HG03565 (cell line): ENCODE measurements around the gene RHBDL1.

ENCODE experiments used
- ATAC-seq: cut with Tn5 transposase; IDR thresholded peaks from one replicate; pipeline ENCODE4 v1.9.1; 2021; ENCODE audit warnings: mild to moderate bottlenecking, moderate library complexity; ENCODE audit not compliant: unreplicated experiment

The RHBDL1 gene

GRCh38 chr16:636206-637080 lies 39.0 kb upstream of the RHBDL1 start, which contains the start of gene METTL26:
TSS of gene METTL26 (minus strand) at chr16:636305. CDS start at chr16:636290, 15 bp downstream.
- peak; percentile 53 for ATAC-seq

GRCh38 chr16:637081-638018 lies 38.1 kb upstream of the RHBDL1 start:
- ATAC-seq, result no peak

GRCh38 chr16:638034-638543 lies 37.4 kb upstream of the RHBDL1 start:
- no peak for ATAC-seq

DNA sequence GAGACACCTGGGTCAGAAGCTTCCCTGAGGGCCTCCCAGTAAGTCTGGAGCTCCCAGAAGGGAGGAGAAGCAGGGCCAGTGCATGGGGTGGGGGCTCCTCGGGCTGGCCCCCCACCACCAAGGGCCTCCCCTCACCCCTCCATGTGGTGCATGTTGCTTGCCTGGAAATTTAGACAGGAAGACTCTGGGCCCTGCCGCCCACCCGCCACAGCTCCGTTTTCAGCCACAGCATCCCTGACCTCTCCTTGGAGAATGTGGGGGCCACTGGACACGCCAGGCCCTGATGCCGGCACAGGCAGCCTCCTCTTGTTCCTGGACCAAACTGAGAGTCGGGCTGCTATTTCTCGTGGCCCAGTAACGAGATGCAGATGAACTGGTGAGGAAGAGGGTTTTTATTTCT lies 36.6 kb upstream of the RHBDL1 start:
- ATAC-seq, result no peak

- ATAC-seq, result no peak
Measured at GRCh38 chr16:640614-641013, 34.9 kb upstream of the RHBDL1 start.

DNA sequence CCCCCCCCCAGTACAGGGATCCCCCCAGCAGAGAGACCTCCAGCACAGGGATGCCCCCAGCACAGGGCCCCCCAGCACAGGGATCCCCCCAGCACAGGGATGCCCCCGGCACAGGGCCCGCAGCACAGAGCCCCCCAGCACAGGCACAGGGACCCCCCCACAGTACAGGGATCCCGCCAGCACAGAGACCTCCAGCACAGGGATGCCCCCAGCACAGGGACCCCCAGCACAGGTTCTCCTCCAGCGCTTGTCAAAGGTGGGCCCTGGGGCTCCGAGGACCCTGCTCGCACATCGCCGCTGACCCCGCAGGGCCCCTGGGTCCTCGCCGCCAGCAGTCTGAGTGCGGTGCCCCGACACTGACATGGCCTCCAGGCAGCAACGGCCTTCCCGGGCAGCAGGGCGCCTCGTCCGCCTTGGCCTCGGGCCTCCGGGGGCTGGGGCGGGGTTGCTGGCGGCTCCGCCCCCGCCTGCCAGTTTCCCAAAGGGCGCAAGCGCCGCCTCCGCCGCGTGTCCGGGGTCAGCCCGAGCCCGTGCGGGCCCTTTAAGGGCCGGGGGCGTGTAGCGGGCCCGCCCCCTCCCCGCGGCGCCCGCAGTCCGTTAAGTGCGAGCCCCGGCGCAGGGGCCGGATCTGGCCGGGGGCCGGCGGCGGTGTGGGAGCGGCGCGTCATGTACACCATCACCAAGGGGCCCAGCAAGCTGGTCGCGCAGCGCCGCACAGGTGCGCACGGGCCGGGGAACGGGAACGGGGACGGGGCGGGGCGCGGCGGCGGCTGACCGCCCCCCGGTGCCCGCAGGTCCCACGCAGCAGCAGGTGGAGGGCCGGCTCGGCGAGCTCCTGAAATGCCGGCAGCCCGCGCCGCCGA lies 33.9 kb upstream of the RHBDL1 start, which contains the start of gene MCRIP2:
TSS of gene MCRIP2 (plus strand) at position 503 of the 863 bp plus-strand sequence. CDS start at position 667, 164 bp downstream.
- ATAC-seq, result peak; percentile 38

DNA sequence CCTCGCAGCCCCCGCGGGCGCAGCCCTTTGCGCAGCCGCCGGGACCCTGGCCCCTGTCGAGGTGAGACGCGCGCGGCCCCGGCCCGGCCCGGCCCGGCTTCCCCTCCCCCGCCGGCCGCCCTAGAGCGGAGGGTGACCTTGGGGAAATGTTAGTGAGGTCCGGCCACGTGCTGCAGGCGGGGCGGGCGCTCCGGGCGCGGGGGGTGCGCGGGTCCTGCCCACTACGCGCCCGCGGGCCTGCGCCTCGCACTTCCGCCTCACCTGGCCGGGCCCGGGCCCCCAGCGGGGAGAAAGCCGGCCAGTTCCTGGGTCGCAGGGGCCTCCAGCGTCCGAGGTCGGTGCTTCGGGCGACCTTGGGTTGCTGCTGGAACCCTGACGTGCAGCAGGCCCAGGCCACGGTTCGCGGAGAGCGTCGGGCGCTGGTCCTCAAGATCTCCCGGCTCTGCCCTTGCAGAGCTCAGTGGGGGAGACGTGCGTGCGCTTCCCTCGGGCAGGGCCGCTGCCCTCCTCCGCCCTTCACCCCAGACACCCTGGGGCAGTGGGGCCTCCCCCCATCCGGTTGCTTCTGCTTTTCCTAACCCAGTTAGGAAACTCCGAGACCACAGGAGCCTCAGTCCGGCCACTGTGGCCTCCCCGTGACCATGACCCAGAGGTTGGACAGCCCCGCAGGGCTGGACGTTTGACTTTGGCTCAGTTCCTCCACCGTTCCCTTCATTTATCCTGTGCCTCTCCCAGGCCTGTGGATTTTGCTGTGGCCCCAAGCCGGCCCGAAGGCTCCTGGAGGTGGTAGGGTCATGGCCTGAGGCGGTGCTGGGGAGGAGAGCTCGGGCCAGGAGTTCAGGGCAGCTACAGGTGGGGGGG lies 33.1 kb upstream of the RHBDL1 start:
- peak; percentile 24 for ATAC-seq

DNA sequence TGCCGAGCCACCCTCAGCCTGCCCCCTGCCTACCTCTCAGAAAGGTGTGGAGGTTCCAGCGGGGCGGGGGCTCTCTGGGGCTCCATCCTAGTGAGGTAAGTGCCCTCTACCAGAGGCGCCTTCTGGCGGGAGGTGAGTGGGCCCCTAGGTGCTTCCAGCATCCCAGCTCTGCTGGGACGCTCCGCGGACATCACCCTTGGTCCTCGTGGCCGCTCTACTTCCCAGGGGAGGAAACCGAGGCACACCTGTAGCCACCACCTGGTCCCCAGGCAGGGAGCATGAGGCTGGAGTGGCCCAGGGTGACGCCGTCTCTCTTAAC lies 32.5 kb upstream of the RHBDL1 start:
- no peak for ATAC-seq

DNA sequence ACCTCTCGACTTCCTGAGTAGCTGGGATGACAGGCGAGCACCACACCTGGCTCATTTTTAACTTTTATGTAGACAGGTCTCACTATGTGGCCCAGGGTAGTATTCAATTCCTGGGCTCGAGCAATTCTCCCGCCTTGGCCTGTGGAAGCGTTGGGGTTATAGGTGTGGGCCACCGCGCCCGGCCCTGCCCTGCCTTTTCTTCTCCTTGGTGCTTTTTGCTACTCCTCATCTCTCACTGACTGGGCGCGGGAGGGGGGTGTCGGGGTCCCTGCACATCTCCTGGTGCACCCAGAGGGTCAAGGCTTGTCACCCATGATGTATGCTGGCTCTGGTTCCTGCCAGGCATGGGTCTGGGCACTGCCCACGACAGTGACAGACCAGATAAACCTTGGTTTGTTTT lies 30.9 kb upstream of the RHBDL1 start:
- ATAC-seq, result no peak

- ATAC-seq, result no peak
Measured at GRCh38 chr16:645852-646678, 29.4 kb upstream of the RHBDL1 start.

DNA sequence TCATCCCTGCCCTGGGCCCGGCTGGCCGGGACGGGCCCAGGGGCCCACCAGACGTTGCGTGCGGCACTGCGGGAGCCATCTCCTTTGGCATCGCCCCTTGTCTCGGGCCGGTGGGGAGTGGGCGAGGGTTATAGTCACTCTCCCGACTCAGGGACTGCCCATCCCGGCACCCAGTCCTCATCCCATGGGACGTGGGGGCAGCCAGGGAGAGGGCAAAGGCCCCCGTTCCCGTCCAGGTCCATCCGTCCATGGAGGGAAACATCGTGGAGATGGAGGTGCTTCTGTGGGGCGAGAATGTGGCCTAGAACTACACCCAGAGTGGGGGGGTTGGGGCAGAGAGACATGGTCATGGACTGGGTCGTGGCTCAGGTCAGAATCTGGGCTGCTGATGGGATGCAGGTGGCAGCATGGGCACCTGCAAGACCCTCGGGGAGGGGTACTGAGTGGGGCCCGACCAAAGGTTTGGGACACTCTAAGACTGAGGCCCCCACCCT lies 28.7 kb upstream of the RHBDL1 start:
- ATAC-seq, result no peak

DNA sequence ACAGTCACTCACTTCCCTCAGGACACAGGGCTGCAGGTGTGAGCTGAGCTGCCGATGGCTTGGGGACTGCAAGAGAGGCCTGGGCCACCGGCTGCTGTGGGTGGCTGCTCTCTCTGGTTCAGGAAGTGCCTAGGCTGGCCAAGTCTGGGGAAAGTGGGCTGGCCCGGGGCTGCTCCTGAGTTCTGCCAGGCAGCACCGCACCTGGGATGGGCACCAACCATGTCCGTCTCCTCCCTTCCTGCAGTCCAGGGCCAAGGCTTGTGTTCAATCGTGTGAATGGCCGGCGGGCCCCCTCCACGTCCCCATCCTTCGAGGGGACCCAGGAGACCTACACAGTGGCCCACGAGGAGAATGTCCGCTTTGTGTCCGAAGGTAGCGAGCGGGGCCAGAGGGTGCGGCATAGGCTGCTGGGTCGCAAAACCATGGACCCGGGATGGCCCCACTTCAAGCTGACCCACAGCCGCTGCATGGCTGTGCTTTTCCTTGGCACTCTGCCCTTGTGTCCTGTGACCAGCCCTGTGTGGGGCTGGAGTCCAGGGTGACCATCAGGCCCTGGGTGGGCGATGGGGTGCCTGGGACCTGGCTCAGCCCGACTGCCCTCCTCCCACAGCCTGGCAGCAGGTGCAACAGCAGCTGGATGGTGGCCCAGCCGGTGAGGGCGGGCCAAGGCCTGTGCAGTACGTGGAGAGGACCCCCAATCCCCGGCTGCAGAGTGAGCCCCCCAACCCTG lies 28.1 kb upstream of the RHBDL1 start:
- no peak for ATAC-seq

DNA sequence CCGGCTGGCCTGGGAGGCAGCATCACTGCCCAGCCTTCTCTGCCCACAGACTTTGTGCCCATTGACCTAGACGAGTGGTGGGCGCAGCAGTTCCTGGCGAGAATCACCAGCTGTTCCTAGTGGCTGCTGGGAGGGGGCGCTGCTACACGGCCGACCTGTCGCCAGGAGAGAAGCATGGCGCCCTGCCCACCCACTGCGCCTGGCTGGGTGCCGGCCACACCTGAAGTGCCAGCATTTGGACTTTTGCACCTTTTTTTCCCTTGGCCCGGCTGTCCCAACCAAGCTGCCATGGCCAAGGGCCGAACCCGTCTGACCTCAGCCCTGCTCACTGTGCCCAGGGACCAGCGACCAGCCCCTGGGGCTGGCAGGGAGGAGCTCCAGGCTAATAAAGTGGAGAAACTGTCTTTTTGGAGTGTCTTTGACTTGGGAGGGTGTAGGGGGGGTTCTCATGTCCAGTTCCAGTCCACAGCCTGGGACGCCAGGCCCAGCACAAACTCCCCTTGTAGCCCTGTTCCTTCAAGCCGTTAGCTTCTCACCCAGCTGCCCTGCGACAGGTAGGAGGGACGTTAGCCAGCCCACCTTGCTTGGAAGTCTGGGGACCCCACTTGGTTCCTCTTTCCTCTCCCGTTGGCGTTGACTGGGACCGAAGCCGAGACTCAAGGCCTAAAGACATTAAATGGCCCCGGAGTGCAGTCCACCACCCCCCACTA lies 27.2 kb upstream of the RHBDL1 start:
- ATAC-seq, result no peak

DNA sequence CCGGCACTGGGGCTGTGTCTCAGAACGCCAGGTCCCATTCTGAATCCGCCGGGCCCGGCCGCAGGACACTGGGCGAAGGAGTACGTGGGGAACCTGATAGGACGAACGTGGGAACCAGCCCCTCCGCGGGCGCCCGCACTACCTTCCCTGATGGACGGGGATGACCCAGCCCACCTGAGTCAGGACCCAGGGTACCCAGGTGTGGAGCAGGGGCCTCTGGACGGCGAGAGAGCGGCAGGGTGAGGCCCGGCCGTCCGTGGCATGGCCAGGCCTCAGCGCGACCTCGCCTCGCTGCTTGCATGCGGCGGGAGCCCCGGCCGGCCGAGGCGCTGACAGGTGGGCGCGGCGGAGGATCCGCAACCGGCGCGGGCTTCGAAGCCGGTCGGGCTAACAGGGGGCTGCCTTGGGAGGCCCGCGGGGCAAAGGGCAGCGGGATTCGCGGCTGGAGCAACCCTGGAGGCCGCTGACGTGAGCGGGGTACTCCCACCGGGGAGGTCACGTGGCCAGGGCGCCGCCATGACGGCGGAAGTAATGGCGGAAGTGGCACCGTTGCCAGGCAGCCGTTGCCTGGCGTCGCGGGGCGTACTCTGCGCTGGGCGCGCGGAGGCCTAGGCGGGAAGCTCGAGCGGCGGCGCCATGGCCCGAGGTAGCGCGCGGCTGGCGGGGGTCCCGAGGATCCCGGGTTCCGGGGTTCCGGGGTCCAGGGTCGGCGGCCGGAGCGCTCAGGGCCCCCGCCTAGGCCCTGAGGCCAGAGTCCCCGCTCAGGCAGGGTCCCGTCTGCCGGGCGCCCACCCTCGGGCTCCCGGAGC lies 26.5 kb upstream of the RHBDL1 start, which contains the start of gene WDR90:
TSS of gene WDR90 (plus strand) at position 585 of the 809 bp plus-strand sequence. CDS start at position 637, 52 bp downstream.
- peak; percentile 76 for ATAC-seq

- peak; percentile 9 for ATAC-seq
Measured at GRCh38 chr16:649631-650030, 25.8 kb upstream of the RHBDL1 start.

DNA sequence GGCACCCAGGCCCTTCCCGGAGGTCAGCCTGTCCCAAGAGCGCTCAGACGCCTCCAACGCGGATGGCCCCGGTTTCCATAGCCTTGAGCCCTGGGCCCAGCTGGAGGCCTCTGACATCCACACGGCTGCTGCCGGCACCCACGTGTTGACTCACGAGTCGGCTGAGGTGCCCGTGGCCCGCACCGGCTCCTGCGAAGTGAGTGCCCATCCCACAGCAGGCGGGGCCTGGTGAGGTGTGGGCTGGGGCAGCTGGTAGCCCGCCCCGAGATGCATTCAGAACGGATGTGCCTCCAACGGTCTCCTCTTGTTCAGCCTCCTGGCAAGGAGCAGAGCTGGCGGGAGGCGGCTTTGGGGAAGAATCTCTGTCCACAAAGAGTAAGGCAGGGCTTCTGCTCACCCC lies 23.6 kb upstream of the RHBDL1 start:
- no peak for ATAC-seq
